ENCODE measurements around the gene TPSD1.
"Not testable (repeated sequence)": the region's sequence is repeated elsewhere in the genome, so short reads cannot be mapped to it uniquely, and the experiment has no call there.

TPSD1 gene

GRCh38 chr16:1241081-1241480, 14.8 kb upstream of the TPSD1 start:
- not testable (repeated sequence) for DNase-seq

DNA sequence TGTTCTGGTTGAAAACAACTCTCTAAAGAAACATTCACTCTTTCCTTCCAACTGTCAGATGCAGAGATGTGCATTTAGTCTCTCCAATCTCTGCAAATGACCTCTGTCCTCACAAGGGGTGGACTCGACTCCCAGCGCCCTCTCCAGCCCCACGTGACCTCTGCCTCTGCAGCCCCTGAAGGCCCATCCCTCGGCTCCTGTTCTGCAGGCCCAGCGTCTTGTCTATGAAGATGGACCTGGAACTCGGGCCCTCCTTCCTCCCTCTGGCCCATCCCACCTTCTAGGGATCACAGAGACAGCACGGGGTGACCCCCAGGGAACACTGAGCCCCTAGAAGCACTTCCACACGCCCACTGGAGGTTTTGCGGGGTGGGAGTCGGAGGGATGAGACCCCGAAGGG, 12.5 kb upstream of the TPSD1 start:
- not testable (repeated sequence) for DNase-seq

- DNase-seq: not testable (repeated sequence)
Observed at GRCh38 chr16:1243907-1244850, 11.7 kb upstream of the TPSD1 start.

DNA sequence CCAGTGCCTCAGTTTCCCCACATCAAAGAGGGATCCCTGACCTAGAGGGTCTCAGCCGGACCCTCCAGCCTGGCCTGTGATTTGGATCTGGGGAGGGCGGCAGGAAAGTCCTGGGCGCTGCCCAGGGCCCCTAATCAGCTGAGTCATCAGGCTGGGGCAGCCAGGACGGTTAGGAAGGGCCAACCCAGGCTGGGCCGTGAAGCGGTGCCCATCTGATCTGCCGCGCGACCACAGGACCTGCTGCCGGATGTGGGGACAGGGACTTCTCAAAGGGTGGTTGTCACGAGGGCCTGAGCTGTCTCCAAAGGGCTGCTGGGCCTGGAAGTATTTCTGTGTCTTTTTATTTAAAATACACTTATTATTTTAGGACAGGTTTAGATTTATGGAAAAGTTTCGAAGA, 11.0 kb upstream of the TPSD1 start:
- no peak for DNase-seq

DNA sequence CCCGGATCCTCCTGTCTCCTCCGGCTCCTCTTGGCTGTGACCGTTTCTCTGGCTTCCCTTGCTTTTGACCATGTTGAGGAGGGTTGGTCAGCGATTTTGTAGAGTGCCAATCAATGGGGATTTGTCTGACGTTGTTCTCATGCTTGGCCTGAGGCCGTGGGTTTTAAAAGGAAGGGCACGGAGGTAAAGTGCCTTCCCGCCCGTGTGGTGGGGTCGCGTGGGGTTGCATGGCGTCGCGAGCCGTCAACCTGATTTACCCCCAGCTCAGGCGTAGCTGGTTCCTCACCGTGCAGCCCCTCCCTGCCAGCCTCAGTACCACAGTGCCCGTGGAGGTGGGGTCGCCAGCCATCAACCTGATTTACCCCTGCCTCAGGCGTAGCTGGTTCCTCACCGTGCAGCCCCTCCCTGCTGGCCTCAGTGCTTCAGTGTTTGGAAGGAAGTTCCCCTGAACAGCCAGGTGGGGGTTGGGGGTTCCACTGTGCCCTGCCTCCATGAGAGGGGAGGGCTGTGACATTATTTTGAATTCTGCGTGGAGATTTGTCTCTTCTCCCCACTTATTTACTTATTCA, 10.3 kb upstream of the TPSD1 start:
- DNase-seq: no peak

DNA sequence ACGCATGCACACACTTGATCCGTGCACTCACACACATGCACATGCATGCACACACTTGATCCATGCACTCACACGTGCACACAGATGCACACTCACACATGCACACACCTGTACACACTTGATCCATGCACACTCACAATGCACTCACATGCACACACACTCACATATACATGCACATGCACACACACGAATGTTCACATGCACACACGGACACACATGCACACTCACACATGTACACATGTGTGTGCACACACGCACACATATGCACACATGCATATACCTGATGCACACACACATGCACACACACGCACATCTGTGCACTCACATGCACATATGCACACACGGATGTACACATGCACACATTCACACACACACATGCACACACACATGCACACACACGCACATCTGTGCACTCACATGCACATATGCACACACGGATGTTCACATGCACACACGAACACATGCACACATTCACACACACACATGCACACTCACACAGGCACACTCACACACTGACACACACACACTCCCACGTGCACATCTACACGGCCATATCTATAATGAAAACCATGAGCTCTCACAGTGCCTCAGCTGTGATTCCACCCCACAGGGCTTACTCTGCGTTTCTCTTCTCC, 7.8 kb upstream of the TPSD1 start:
- DNase-seq: not testable (repeated sequence)

DNA sequence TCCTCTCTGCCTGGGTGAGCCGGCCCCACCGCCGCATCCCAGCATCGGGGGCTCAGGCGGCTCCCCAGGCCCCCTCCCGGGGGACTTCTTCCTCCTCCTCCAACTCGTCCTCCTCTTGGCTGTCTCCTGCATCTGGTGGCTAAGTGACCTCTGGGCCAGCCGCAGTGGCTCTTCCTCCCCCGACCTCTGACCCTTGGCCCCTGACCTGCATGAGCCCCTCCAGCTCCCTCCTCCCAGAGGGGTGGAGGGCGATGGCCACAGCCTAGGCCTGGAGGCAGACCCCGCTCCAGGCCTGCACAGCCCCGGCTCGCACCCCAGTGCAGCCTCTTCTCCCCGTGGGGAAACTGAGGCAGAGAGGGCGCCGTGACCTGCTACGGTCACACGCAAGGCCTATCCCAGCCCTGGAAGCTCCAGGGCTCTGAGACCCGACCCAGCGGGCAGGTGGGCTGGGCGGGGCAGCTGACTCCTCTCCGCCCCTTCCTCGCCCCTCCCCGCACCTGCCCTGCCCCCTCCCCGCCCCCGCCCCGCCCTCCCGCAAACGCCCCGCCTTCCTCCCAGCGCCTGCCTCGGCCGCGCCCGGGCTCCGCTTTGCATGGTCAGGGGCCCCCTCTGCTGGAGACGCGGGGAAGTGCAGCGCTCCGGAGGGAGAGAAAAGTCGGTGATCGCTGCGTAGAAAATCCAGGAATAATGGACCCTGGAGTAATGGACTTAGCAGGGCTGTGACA, 6.7 kb upstream of the TPSD1 start:
- DNase-seq: not testable (repeated sequence)

GRCh38 chr16:1253701-1254364, 2.0 kb upstream of the TPSD1 start:
- not testable (repeated sequence) for DNase-seq

DNA sequence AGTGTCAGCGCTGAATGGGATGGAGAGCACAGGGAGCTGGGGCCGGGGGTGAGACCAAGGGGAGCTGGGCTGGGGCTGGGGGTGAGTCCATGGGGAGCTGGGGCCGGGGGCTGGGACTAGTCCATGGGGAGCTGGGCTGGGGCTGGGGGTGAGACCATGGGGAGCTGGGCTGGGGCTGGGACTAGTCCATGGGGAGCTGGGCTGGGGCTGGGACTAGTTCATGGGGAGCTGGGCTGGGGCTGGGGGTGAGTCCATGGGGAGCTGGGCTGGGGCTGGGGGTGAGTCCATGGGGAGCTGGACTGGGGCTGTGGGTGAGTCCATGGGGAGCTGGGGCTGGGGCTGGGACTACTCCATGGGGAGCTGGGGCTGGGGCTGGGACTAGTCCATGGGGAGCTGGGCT, 1.0 kb upstream of the TPSD1 start:
- DNase-seq: not testable (repeated sequence)

- not testable (repeated sequence) for DNase-seq
Observed at GRCh38 chr16:1256296-1256873, 516 bp downstream of the TPSD1 start.

DNA sequence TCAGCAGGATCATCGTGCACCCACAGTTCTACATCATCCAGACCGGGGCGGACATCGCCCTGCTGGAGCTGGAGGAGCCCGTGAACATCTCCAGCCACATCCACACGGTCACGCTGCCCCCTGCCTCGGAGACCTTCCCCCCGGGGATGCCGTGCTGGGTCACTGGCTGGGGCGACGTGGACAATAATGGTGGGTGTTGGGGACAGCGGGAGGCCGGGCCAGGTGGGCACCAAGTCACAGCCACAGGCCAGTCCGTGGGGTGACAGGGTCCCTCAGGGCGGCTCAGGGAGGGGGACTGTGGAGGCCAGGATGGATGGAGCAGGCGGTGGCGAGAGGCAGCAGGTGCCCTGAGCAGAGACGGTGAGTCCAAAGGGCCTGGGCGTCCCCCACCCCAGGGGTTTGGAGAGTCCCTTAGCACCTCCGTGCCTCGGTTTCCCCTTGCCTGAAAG, 1.0 kb downstream of the TPSD1 start:
- no peak for DNase-seq

DNA sequence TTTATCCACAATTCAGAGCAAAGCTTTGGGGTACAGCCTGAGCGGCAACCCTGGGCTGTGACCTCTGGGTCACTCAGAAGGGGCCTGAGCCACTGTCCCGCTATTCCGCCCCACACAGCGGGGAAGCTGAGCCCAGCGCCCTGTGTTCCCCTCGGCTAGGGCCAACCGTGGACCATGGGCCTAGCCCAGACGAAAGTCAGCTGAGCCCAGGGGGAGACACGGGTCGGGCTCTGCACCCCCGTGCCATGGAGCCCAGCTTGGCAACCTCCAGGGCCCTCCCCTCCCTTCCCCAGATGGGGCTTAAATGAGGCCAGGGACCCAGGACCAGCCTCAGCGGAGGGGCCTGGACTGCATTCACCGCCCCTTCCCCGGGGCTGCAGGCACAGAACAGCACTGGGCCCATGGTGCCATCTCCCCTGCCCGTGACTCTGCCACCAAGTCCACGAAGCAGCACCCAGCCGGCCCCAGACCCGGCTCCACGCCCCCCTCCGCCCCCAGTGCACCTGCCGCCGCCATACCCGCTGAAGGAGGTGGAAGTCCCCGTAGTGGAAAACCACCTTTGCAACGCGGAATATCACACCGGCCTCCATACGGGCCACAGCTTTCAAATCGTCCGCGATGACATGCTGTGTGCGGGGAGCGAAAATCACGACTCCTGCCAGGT, 1.8 kb downstream of the TPSD1 start:
- DNase-seq: no peak

- DNase-seq: no peak
Observed at GRCh38 chr16:1258225-1258600, 2.3 kb downstream of the TPSD1 start.

- DNase-seq: peak; percentile 56
Observed at GRCh38 chr16:1258906-1259759, 3.3 kb downstream of the TPSD1 start.

- DNase-seq: no peak
Observed at GRCh38 chr16:1259760-1260068, 3.8 kb downstream of the TPSD1 start.

DNA sequence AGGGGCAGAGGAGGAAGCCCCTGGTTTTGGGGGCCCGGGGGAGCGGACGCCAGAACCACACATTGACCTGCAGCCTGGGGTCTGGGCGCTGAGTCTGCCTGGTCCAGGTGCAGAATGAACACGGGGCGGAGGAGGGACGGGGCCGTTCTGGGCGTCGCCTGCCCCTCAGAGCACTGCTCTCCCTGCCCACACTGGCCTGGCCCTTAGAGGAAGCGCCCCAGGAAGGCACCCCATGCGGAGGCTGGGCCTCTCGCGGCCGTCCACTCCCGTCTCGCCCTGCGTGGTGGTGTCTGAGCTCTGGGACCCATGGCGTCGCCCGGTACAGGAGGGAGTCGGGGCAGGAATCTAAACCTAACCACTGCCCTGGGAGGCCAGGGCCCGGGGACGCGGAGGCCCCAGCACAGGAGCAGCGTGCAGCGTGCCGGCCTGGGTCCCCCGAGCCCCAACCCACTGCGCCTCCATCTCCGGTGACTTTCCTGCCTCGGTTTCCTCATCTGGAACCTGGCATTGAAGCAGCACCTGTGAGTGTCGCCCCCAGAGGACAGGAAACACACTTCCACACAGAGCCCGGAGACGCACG, 4.3 kb downstream of the TPSD1 start:
- no peak for DNase-seq

DNA sequence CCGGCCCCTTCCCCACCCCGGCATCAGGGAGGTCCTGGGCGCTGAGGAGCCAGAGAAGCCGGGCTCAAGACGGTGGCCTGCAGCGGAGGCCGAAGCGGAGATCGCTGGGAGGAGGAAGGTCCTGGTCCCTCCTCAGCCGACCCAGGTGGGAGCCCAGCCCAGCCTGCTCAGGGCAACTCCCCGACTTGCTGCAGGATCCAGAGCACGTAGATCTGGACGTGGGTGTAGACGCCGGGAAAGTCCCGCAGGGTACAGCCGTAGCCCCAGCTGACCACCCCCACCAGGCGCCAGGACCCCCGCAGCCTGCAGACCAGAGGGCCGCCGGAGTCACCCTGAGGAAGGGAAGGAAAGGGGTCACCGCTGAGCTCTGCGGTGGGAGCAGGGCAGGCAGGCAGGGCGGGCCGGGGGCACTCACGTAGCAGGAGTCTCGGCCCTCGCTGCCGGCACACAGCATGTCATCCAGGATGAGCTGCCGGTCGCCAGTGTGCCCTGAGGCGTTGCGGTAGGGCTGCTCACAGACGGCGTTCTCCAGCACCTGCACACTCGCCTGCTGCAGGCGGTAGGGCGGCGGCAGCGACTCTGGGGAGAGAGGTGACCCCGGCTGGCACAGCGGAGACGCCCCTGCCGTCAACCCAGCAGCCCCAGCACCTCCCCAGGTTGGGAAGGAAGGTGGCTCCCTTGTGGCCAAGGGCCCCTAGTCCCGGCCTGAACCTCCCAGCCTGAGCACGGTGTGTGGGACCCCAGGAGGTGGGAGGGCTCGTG, 5.4 kb downstream of the TPSD1 start:
- no peak for DNase-seq

- no peak for DNase-seq
Observed at GRCh38 chr16:1262210-1262845, 6.5 kb downstream of the TPSD1 start.

DNA sequence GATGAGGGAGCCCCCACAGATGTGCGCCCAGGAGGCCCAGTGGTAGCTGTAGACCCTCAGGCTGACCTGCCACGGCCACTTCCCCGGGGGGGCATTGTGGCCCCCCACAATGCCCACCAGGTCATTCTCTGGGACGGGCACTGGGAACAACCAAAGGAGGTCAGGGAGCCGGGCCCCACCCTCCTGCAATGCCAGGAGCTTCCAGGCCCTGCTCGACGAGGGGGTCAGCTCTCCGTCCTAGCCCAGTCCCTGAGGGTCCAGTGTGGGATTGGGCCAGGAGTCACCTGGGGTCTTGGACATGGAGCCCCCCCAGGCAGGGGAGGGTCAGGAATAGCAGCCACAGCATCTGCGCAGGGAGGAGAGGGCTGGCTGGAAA, 7.0 kb downstream of the TPSD1 start:
- no peak for DNase-seq
